ENCODE measurements around the gene ATP2C1.

The ATP2C1 gene

DNA sequence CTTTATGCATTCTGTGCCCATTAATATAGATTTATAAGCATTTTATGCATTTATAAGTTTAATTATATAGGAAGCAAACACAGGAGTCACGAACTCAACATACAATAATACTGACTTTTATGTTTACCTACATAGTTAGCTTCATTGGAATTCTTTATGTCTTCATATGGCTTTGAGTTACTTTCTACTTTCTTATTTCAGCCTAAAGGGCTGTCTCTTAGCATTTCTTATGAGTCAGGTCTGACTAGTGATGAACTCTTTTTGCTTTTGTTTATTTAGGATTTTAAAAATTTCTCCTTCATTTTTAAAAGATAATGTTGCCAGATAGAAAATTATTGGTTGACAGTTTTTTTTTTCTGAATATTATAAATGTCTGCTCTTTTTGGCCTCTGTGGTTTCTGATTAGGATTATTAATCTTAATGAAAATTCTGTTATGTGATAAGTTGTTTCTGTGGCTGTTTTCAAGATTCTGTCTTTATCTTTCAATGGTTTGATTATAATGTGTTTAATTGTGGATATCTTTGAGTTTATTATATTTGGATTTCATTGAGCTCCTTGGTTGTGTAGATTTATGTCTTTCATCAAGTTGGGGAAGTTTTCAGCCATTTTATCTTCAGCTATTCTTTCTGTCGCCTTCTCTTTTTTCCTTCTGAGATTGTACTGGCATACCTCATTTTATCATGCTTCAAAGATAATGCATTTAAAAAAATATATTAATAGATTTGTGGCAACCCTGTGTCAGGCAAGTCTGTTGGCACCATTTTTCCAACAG is 54.3 kb downstream of the ATP2C1 start:
- peaks cover 13% of the 10 kb centered on the region; the same call in 1 of the 2 replicates for H3K79me2 ChIP-seq (ENCODE audit: insufficient read depth, low read length)
- H3K4me1 ChIP-seq (ENCODE audit: insufficient read depth, low read length, poor library complexity, severe bottlenecking), result no peaks in the 10 kb centered on the region
- no peaks in the 10 kb centered on the region for H3K9me2 ChIP-seq (replicated peaks; ENCODE audit: low read depth, low read length)
- no peak overlapping the region for H3K4me2 ChIP-seq (ENCODE audit: low read depth, low read length, poor library complexity, severe bottlenecking)
- TF ChIP-seq, protein P1, sequence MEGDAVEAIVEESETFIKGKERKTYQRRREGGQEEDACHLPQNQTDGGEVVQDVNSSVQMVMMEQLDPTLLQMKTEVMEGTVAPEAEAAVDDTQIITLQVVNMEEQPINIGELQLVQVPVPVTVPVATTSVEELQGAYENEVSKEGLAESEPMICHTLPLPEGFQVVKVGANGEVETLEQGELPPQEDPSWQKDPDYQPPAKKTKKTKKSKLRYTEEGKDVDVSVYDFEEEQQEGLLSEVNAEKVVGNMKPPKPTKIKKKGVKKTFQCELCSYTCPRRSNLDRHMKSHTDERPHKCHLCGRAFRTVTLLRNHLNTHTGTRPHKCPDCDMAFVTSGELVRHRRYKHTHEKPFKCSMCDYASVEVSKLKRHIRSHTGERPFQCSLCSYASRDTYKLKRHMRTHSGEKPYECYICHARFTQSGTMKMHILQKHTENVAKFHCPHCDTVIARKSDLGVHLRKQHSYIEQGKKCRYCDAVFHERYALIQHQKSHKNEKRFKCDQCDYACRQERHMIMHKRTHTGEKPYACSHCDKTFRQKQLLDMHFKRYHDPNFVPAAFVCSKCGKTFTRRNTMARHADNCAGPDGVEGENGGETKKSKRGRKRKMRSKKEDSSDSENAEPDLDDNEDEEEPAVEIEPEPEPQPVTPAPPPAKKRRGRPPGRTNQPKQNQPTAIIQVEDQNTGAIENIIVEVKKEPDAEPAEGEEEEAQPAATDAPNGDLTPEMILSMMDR (conservative IDR thresholded peaks at IDR 0.05; ENCODE audit: low read length), result no peak
- no peak for TF ChIP-seq EZH2phosphoT487 (IDR thresholded peaks at IDR 0.05; ENCODE audit: borderline replicate concordance)
- no peaks in the 10 kb centered on the region for H3F3A ChIP-seq (ENCODE audit: low read depth)
- H3K9ac ChIP-seq (ENCODE audit: low read depth, low read length, poor library complexity, severe bottlenecking), result no peak overlapping the region
- no peaks in the 10 kb centered on the region for H3K27me3 ChIP-seq (ENCODE audit: insufficient read depth, low read length, poor library complexity, severe bottlenecking)
- H4K20me1 ChIP-seq (ENCODE audit: insufficient read depth, low read length, poor library complexity, severe bottlenecking), result no peaks in the 10 kb centered on the region
- no peak overlapping the region for H2AFZ ChIP-seq (ENCODE audit: low read length)
- H3K9me3 ChIP-seq (ENCODE audit: insufficient read depth, low read depth, low read length), result peaks cover 9% of the 10 kb centered on the region; the same call in 1 of the 2 replicates
- no peak overlapping the region for H3K4me3 ChIP-seq (ENCODE audit: low read length, poor library complexity, severe bottlenecking)
- H3K36me3 ChIP-seq (ENCODE audit: insufficient read depth, low read length), result peaks cover 96% of the 10 kb centered on the region

- Histone ChIP-seq H3K36me3 (ENCODE audit: insufficient read depth, low read length) (peaks cover 96% of the 10 kb centered on the region), H3K9me2 (replicated peaks; ENCODE audit: low read depth, low read length) (no peaks in the 10 kb centered on the region), H3K9me3 (ENCODE audit: insufficient read depth, low read depth, low read length) (peaks cover 9% of the 10 kb centered on the region; the same call in 1 of the 2 replicates), H3K79me2 (ENCODE audit: insufficient read depth, low read length) (peaks cover 13% of the 10 kb centered on the region; the same call in 1 of the 2 replicates), H3K4me3 (ENCODE audit: low read length, poor library complexity, severe bottlenecking) (no peak overlapping the region), H3F3A (ENCODE audit: low read depth) (no peaks in the 10 kb centered on the region), H3K4me1 (ENCODE audit: insufficient read depth, low read length, poor library complexity, severe bottlenecking) (no peaks in the 10 kb centered on the region), H3K4me2 (ENCODE audit: low read depth, low read length, poor library complexity, severe bottlenecking) (no peak overlapping the region), H4K20me1 (ENCODE audit: insufficient read depth, low read length, poor library complexity, severe bottlenecking) (no peaks in the 10 kb centered on the region), H3K9ac (ENCODE audit: low read depth, low read length, poor library complexity, severe bottlenecking) (no peak overlapping the region), H2AFZ (ENCODE audit: low read length) (no peak overlapping the region), H3K27me3 (ENCODE audit: insufficient read depth, low read length, poor library complexity, severe bottlenecking) (no peaks in the 10 kb centered on the region)
- TF ChIP-seq, protein P1 (conservative IDR thresholded peaks at IDR 0.05; ENCODE audit: low read length), result no peak
- no peak for TF ChIP-seq EZH2phosphoT487 (IDR thresholded peaks at IDR 0.05; ENCODE audit: borderline replicate concordance)
Measured at GRCh38 chr3:130948929-130949328, 55.0 kb downstream of the ATP2C1 start.

DNA sequence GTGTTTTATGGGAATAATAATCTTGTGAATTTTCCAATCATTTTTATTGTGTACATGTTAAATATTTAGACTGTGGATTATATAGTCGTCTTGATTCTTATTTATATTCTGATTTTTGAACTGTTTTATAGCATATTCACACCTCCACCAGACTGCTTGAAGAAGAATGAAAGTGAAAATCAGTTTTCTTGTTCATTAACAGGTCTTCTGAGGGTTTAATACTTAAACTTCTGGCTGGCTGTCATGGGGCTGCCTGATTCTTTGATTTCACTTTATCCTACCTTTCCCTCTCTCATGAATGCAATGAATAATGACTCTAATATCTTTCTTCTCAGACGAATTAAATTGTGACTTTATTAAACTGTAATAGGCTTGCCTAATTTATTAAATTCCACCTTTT is 56.2 kb downstream of the ATP2C1 start:
- no peaks in the 10 kb centered on the region for H3F3A ChIP-seq (ENCODE audit: low read depth)
- H3K79me2 ChIP-seq (ENCODE audit: insufficient read depth, low read length), result peaks cover 13% of the 10 kb centered on the region; the same call in 1 of the 2 replicates
- H3K4me3 ChIP-seq (ENCODE audit: low read length, poor library complexity, severe bottlenecking), result no peak overlapping the region
- H3K9me3 ChIP-seq (ENCODE audit: insufficient read depth, low read depth, low read length), result peaks cover 9% of the 10 kb centered on the region; the same call in 1 of the 2 replicates
- H2AFZ ChIP-seq (ENCODE audit: low read length), result no peak overlapping the region
- no peak overlapping the region for H3K4me2 ChIP-seq (ENCODE audit: low read depth, low read length, poor library complexity, severe bottlenecking)
- no peaks in the 10 kb centered on the region for H4K20me1 ChIP-seq (ENCODE audit: insufficient read depth, low read length, poor library complexity, severe bottlenecking)
- H3K4me1 ChIP-seq (ENCODE audit: insufficient read depth, low read length, poor library complexity, severe bottlenecking), result no peaks in the 10 kb centered on the region
- no peak overlapping the region for H3K9ac ChIP-seq (ENCODE audit: low read depth, low read length, poor library complexity, severe bottlenecking)
- peaks cover 97% of the 10 kb centered on the region for H3K36me3 ChIP-seq (ENCODE audit: insufficient read depth, low read length)
- no peaks in the 10 kb centered on the region for H3K9me2 ChIP-seq (replicated peaks; ENCODE audit: low read depth, low read length)
- no peaks in the 10 kb centered on the region for H3K27me3 ChIP-seq (ENCODE audit: insufficient read depth, low read length, poor library complexity, severe bottlenecking)
- TF ChIP-seq, protein P1 (conservative IDR thresholded peaks at IDR 0.05; ENCODE audit: low read length), result no peak
- no peak for TF ChIP-seq EZH2phosphoT487 (IDR thresholded peaks at IDR 0.05; ENCODE audit: borderline replicate concordance)
